ENCODE results near the gene BRD7. TPM values are rescaled to one million over a fixed set of nuclear protein-coding genes. Genes with fewer than 3 reads are reported as not detected.
A peak's percentile ranks its signal among the peaks of the same experiment; 100 is the strongest.

BRD7 gene
- total RNA-seq, 4 donors from 2014 or later: 41.4 to 56.0 (median 46.8) TPM

GRCh38 chr16:50282955-50283631, 85.7 kb downstream of the BRD7 start:
- no peak overlapping the region for H3K27ac ChIP-seq
- 83 to 85% methylated on average over 6 to 7 of the region's 9 CpGs for WGBS, 2 donors
- intact Hi-C loops (cut with DNase I): no loop called here
- H3K4me1 ChIP-seq: peaks cover 0 to 4% of the 10 kb centered on the region in 2 donors
- TF ChIP-seq, protein P1, sequence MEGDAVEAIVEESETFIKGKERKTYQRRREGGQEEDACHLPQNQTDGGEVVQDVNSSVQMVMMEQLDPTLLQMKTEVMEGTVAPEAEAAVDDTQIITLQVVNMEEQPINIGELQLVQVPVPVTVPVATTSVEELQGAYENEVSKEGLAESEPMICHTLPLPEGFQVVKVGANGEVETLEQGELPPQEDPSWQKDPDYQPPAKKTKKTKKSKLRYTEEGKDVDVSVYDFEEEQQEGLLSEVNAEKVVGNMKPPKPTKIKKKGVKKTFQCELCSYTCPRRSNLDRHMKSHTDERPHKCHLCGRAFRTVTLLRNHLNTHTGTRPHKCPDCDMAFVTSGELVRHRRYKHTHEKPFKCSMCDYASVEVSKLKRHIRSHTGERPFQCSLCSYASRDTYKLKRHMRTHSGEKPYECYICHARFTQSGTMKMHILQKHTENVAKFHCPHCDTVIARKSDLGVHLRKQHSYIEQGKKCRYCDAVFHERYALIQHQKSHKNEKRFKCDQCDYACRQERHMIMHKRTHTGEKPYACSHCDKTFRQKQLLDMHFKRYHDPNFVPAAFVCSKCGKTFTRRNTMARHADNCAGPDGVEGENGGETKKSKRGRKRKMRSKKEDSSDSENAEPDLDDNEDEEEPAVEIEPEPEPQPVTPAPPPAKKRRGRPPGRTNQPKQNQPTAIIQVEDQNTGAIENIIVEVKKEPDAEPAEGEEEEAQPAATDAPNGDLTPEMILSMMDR (IDR thresholded peaks at IDR 0.05): no peak
- TF ChIP-seq POLR2A (IDR thresholded peaks at IDR 0.05): no peak
- H3K4me3 ChIP-seq (replicated peaks in 1 of 3): no peak overlapping the region
- no peak for DNase-seq
- no peaks in the 10 kb centered on the region for H3K27me3 ChIP-seq
- H3K9me3 ChIP-seq: no peaks in the 10 kb centered on the region
- no peaks in the 10 kb centered on the region for H3K36me3 ChIP-seq

- peak; percentile 29 to 30 for DNase-seq
- Histone ChIP-seq H3K36me3 (no peaks in the 10 kb centered on the region), H3K9me3 (no peaks in the 10 kb centered on the region), H3K4me1 (peaks cover 0 to 4% of the 10 kb centered on the region in 2 donors), H3K4me3 (replicated peaks in 1 of 3) (no peak overlapping the region), H3K27ac (no peak overlapping the region), H3K27me3 (no peaks in the 10 kb centered on the region)
- TF ChIP-seq POLR2A (IDR thresholded peaks at IDR 0.05): no peak
- TF ChIP-seq, protein P1 (IDR thresholded peaks at IDR 0.05): no peak
- 55 to 93% methylated on average over 5 to 6 of the region's 7 CpGs for WGBS, 2 donors
- intact Hi-C loops (cut with DNase I): no loop called here
Measured at GRCh38 chr16:50282010-50282538, 86.7 kb downstream of the BRD7 start.

DNA sequence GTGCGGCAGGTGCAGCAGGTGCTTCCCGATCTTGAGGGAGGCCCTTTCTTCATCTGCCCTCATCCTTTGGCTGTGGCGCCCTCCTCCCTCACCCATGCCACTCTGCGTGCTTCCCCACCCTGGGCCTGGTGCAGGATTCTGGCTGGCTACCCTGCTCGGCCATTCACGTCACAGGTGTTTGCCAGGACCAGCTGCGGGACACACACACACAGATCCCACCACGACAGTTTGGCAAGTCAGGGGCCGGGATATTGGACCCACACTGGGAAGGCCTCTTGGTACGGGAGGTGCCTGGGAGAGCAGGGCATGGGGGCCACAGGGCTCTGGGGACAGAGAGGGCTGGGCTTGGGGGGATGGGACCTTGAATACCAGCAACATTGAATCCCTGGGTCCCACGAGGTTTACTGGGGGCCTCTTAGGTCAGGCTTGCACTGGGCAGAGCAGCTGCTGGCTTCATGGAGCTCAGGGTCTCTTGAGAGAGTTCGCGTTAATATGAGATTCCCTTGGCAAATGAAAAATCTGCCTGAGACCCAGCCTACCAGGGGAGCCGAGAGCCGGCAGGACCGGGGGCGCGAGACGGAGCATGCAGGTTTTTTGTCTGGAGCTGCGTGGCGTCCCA, 87.3 kb downstream of the BRD7 start:
- H3K4me1 ChIP-seq: peaks cover 0 to 4% of the 10 kb centered on the region in 2 donors
- intact Hi-C loops (cut with DNase I): no loop called here
- H3K27ac ChIP-seq: no peak overlapping the region
- no peak for DNase-seq
- WGBS, 2 donors: 83 to 84% methylated on average over 12 to 21 of the region's 21 CpGs
- no peak overlapping the region for H3K4me3 ChIP-seq (replicated peaks in 1 of 3)
- H3K27me3 ChIP-seq: no peaks in the 10 kb centered on the region
- no peak for TF ChIP-seq POLR2A (IDR thresholded peaks at IDR 0.05)
- TF ChIP-seq, protein P1 (IDR thresholded peaks at IDR 0.05): no peak
- no peaks in the 10 kb centered on the region for H3K36me3 ChIP-seq
- no peaks in the 10 kb centered on the region for H3K9me3 ChIP-seq

DNA sequence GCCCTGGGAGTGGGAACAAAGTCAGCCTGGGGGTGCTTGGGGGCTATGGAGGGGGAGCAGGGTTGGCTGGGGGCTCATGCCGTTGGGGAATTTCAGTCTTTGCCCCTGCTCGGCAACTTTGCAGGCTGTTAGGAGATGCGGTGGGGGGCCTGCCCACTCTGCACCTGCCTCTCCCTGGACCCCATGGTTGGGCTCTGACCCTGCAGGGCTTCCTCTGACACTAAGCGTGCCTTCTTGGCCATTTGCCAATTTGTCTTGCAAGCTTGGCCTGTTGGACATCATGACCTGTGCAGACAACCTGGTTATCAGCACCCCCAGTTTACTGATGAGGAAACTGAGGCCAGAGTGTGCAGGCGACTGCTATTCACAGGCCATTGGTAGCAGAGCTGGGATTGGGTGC, 87.9 kb downstream of the BRD7 start:
- DNase-seq: no peak
- Histone ChIP-seq H3K4me1 (peaks cover 0 to 4% of the 10 kb centered on the region in 2 donors), H3K27me3 (no peaks in the 10 kb centered on the region), H3K36me3 (no peaks in the 10 kb centered on the region), H3K4me3 (replicated peaks in 1 of 3) (no peak overlapping the region), H3K9me3 (no peaks in the 10 kb centered on the region), H3K27ac (no peak overlapping the region)
- TF ChIP-seq POLR2A (IDR thresholded peaks at IDR 0.05): no peak
- TF ChIP-seq, protein P1 (IDR thresholded peaks at IDR 0.05): no peak
- WGBS, 2 donors: 83 to 89% methylated on average over 2 to 5 of the region's 5 CpGs
- intact Hi-C loops (cut with DNase I): no loop called here

DNA sequence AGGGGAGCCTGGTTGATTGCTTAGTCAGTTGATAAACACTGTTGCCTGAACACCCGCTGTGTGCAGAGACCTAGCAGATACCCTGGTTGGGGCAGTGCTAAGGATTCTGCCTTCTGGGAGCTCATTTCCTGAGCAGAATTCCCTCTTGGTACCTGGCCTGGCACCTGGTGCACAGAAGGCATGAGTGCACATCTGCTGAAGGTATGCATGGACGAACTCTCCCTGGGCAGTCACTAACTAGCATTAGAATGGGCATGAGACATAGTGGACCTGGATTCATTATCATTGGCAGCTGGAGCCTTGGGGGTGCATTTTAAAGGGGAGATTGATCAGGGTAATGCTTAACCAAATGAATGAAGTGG, 89.3 kb downstream of the BRD7 start:
- intact Hi-C loops (cut with DNase I): no loop called here
- H3K36me3 ChIP-seq: no peaks in the 10 kb centered on the region
- peaks cover 0 to 2% of the 10 kb centered on the region in 2 donors for H3K4me1 ChIP-seq
- no peak overlapping the region for H3K27ac ChIP-seq
- no peak for DNase-seq
- no peaks in the 10 kb centered on the region for H3K9me3 ChIP-seq
- no peak overlapping the region for H3K4me3 ChIP-seq (replicated peaks in 1 of 3)
- TF ChIP-seq, protein P1 (IDR thresholded peaks at IDR 0.05): no peak
- no peak for TF ChIP-seq POLR2A (IDR thresholded peaks at IDR 0.05)
- H3K27me3 ChIP-seq: no peaks in the 10 kb centered on the region
- 77 to 80% methylated on average over 2 of the region's 2 CpGs for WGBS, 2 donors
